Endothelial cell of umbilical vein (primary cell): Measurements from ENCODE around the gene TXNDC2. TPM values are rescaled to one million over a fixed set of nuclear protein-coding genes. Genes with fewer than 3 reads are reported as not detected.

ENCODE experiments used
- BruUV-seq: library from RNA; stranded (reverse); fragments of 400-500 nt; replicated peaks from 2 replicates; lab custom pipeline; 2021; lab: Mats Ljungman, UMichigan
- CTCF ChIA-PET: fragments of 300-600, 350-600 bp; sonication (Branson Sonifier 250); formaldehyde crosslinking; loops from one replicate; lab custom pipeline; 2021; ENCODE audit warnings: antibody characterized with exemption, inconsistent platforms; lab: Charles Lee
- POLR2A ChIA-PET: fragments of 300-600, 350-600 bp; sonication (Branson Sonifier 250); formaldehyde crosslinking; loops from one replicate; lab custom pipeline; 2021; ENCODE audit warnings: antibody characterized with exemption, inconsistent platforms; lab: Charles Lee
- DNase-seq: peaks from one replicate; pipeline ENCODE4 v3.0.0-alpha.2; 2011; ENCODE audit warnings: low read depth, low spot score
- FAIRE-seq: peaks from 2 replicates; lab custom pipeline; 2011; peaks lifted over from hg19 to GRCh38; lab: Jason Lieb, UNC
- H2AFZ ChIP-seq: 2 replicates; pipeline ENCODE4 v1.6.0; 2012; ENCODE audit warnings: low read depth, low read length, control low read depth, inconsistent platforms
- H3K27ac ChIP-seq: 2 replicates; pipeline ENCODE4 v1.5.1; 2011; ENCODE audit warnings: low read depth, mild to moderate bottlenecking, control low read depth, low read length, moderate library complexity; ENCODE audit not compliant: insufficient read depth
- H3K27me3 ChIP-seq, 2 experiments: 2 replicates each; pipeline versions ENCODE4 v1.6.0 to v1.6.1; 2011; ENCODE audit warnings: low read length in 2 of 2, mixed read lengths in 1 of 2; ENCODE audit not compliant: control insufficient read depth in 2 of 2, insufficient read depth in 2 of 2
- H3K36me3 ChIP-seq, 2 experiments: 2 replicates in 1 of 2; 3 replicates in 1 of 2; pipeline ENCODE4 v1.5.1; 2011; ENCODE audit warnings: low read length in 2 of 2, mild to moderate bottlenecking in 1 of 2, moderate library complexity in 1 of 2; ENCODE audit not compliant: control insufficient read depth in 2 of 2, insufficient read depth in 2 of 2; ENCODE audit errors: extremely low read depth in 1 of 2
- H3K4me1 ChIP-seq: 3 replicates; pipeline ENCODE4 v1.5.1; 2011; ENCODE audit warnings: mild to moderate bottlenecking, low read length; ENCODE audit not compliant: control insufficient read depth, insufficient read depth; ENCODE audit errors: extremely low read depth
- H3K4me2 ChIP-seq: 2 replicates; pipeline ENCODE4 v1.6.1; 2011; ENCODE audit warnings: low read length, control low read depth, mixed read lengths; ENCODE audit not compliant: insufficient read depth
- H3K4me3 ChIP-seq, 3 experiments: fragments of 200-600 bp in 1 of 3; sonication (generic), shearing (Covaris generic) in 1 of 3; replicated peaks in 1 of 3; 2 replicates each; pipeline ENCODE4 v1.5.1; 2011 to 2016; ENCODE audit warnings: control low read depth in 3 of 3, low read length in 3 of 3, mild to moderate bottlenecking in 2 of 3, inconsistent platforms in 1 of 3, low read depth in 1 of 3, moderate library complexity in 1 of 3; ENCODE audit not compliant: insufficient read depth in 1 of 3
- H3K79me2 ChIP-seq: 2 replicates; pipeline ENCODE4 v1.6.0; 2012; ENCODE audit warnings: low read length, inconsistent platforms; ENCODE audit not compliant: control insufficient read depth, insufficient read depth
- H3K9ac ChIP-seq: replicated peaks from 2 replicates; pipeline ENCODE3; 2011; ENCODE audit warnings: low read length, control low read depth; ENCODE audit not compliant: insufficient read depth; ENCODE audit errors: extremely low read depth
- H3K9me1 ChIP-seq: replicated peaks from 3 replicates; pipeline ENCODE4 v1.6.0; 2011; ENCODE audit warnings: mild to moderate bottlenecking, low read length; ENCODE audit not compliant: control insufficient read depth, insufficient read depth; ENCODE audit errors: extremely low read depth
- H3K9me3 ChIP-seq: replicated peaks from 2 replicates; pipeline ENCODE4 v1.5.1; 2012; ENCODE audit warnings: low read length, inconsistent platforms; ENCODE audit not compliant: control insufficient read depth, insufficient read depth
- H4K20me1 ChIP-seq: replicated peaks from 2 replicates; pipeline ENCODE3; 2011; ENCODE audit warnings: mild to moderate bottlenecking, low read length; ENCODE audit not compliant: control insufficient read depth, insufficient read depth; ENCODE audit errors: extremely low read depth
- CTCF ChIP-seq, 2 donors: IDR thresholded peaks; 1 replicate in 1 of 2; 2 replicates in 1 of 2; pipeline ENCODE4 v1.5.1; 2011; ENCODE audit warnings: low read length in 2 of 2, mild to moderate bottlenecking in 2 of 2, moderate library complexity in 2 of 2, control low read depth in 1 of 2, inconsistent platforms in 1 of 2, low read depth in 1 of 2; ENCODE audit not compliant: insufficient read depth in 1 of 2; ENCODE audit errors: extremely low read depth in 1 of 2
- EZH2 ChIP-seq: IDR thresholded peaks from 2 replicates; pipeline ENCODE4 v1.6.1; 2012; ENCODE audit warnings: borderline replicate concordance, low read depth, mild to moderate bottlenecking, moderate library complexity, low read length, inconsistent platforms; ENCODE audit not compliant: severe bottlenecking
- FOS ChIP-seq: IDR thresholded peaks from 2 replicates; pipeline ENCODE4 v1.6.1; 2011; ENCODE audit warnings: mild to moderate bottlenecking, low read length, moderate library complexity, borderline replicate concordance; ENCODE audit not compliant: insufficient read depth
- GATA2 ChIP-seq: IDR thresholded peaks from 2 replicates; pipeline ENCODE4 v1.7.0; 2011; ENCODE audit warnings: low read depth, mild to moderate bottlenecking, moderate library complexity, mixed read lengths, low read length; ENCODE audit not compliant: insufficient read length, insufficient read depth
- MAX ChIP-seq: IDR thresholded peaks from 2 replicates; pipeline ENCODE4 v1.6.1; 2011; ENCODE audit not compliant: insufficient read depth, insufficient read length
- POLR2A ChIP-seq: IDR thresholded peaks from 2 replicates; pipeline ENCODE4 v1.6.1; 2012; ENCODE audit warnings: low read depth, mild to moderate bottlenecking, control low read depth, low read length
- POLR2AphosphoS5 ChIP-seq: IDR thresholded peaks from 2 replicates; pipeline ENCODE4 v1.6.1; 2012; ENCODE audit warnings: low read depth, mild to moderate bottlenecking, control low read depth, low read length, moderate library complexity; ENCODE audit not compliant: insufficient read depth
- dilution Hi-C: fragments of 300-500 bp; cut with MboI; formaldehyde crosslinking; loops from one replicate; pipeline ENCODE4 v1.15.0; 2019; ENCODE audit warnings: low sequenced_read_pairs; ENCODE audit not compliant: extremely low pct_ligation_motif_present
- intact Hi-C: fragments of 100-400 bp; cut with micrococcal nuclease; formaldehyde crosslinking; loops from one replicate; pipeline ENCODE4 v1.10.0; 2022
- polyA plus RNA-seq, 4 experiments: library from polyadenylated mRNA; depleted of rRNA in 3 of 4; stranded (reverse) in 3 of 4; unstranded in 1 of 4; fragments of >200 nt; gene quantifications; 2 replicates each; pipeline versions ENCODE4 v1.2.1 to v1.2.3, GENCODE V29; 2011 to 2012; ENCODE audit warnings: missing spikeins in 1 of 4
- total RNA-seq: library from RNA; stranded (reverse); gene quantifications from 2 replicates; pipeline ENCODE4 v1.2.3, GENCODE V29; 2021

Gene TXNDC2
- total and polyA plus RNA-seq, 2 donors (not counting 3 experiments of a cell fraction or from before 2014, with no cell fraction given) = 0.12 TPM; not detected in 1

- peak overlapping the region; percentile 78 to 99 (median 89) for H3K4me3 ChIP-seq
- H3K9me1 ChIP-seq = no peaks in the 10 kb centered on the region
- POLR2A ChIA-PET = interaction anchor here (0.6 kb wide), 2 partner anchors 69 to 151 kb away, joined by 3 read pairs; no protein-coding TSS in a partner anchor
- no peak overlapping the region for H2AFZ ChIP-seq
- H3K4me2 ChIP-seq = peak overlapping the region; percentile 99
- dilution Hi-C loops (no loop called here), intact Hi-C loops (loop anchor here (2.0 kb wide), 3 partner anchors 145 to 341 kb away; no protein-coding TSS in a partner anchor)
- no peaks in the 10 kb centered on the region for H3K9me3 ChIP-seq
- no peaks in the 10 kb centered on the region for H3K36me3 ChIP-seq
- H3K4me1 ChIP-seq = peaks cover 42% of the 10 kb centered on the region
- TF ChIP-seq POLR2A (no peak), EZH2 (no peak), MAX (no peak), CTCF (IDR thresholded peaks at IDR 0.05; ENCODE audit: extremely low read depth in 1 of 2, insufficient read depth in 1 of 2, low read depth in 1 of 2, low read length in 2 of 2) (no peak), POLR2AphosphoS5 (no peak), FOS (no peak), GATA2 (no peak)
- FAIRE-seq (no peak), DNase-seq (no peak)
- CTCF ChIA-PET = interaction anchor here (0.6 to 1.8 kb wide), 6 partner anchors 35 to 340 kb away, joined by 3 to 5 read pairs (median 4); no protein-coding TSS in a partner anchor
- peaks cover 63% of the 10 kb centered on the region for H3K79me2 ChIP-seq
- BruUV-seq = TSS peak; percentile 47
- peak overlapping the region; percentile 88 for H3K9ac ChIP-seq
- peaks cover 16% of the 10 kb centered on the region for H4K20me1 ChIP-seq
- no peaks in the 10 kb centered on the region for H3K27me3 ChIP-seq
- H3K27ac ChIP-seq = peak overlapping the region; percentile 94
These were observed 29.7 kb downstream of the TXNDC2 start for GRCh38 chr18:9915291-9916076.
